ENCODE data around the gene UBALD2.
"Not testable (repeated sequence)": the region's sequence is repeated elsewhere in the genome, so short reads cannot be mapped to it uniquely, and the experiment has no call there.

DNA sequence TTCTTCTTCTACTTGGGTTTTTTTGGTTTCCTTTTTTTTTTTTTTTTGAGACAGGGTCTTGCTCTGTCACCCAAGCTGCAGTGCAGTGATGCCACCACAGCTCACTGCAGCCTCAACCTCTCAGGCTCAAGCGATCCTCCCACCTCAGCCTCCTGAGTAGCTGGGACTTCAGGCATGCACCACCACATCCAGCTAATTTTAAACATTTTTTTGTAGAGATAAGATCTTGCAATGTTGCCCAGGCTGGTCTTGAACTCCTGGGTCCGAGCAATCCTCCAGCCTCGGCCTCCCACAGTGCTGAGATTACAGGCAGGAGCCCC lies 39.9 kb downstream of the UBALD2 start:
- not testable (repeated sequence) for TF ChIP-seq POLR2AphosphoS5 (IDR thresholded peaks at IDR 0.05); MXI1 (conservative IDR thresholded peaks at IDR 0.05; ENCODE audit: poor library complexity, severe bottlenecking); TAF1 (IDR thresholded peaks at IDR 0.05; ENCODE audit: low read depth); EP300 (conservative IDR thresholded peaks at IDR 0.05; ENCODE audit: poor library complexity, severe bottlenecking); RAD21 (conservative IDR thresholded peaks at IDR 0.05); EZH2 (IDR thresholded peaks at IDR 0.05; ENCODE audit: borderline replicate concordance, insufficient read depth, low read length, poor library complexity, severe bottlenecking)
- TF ChIP-seq, protein P1, sequence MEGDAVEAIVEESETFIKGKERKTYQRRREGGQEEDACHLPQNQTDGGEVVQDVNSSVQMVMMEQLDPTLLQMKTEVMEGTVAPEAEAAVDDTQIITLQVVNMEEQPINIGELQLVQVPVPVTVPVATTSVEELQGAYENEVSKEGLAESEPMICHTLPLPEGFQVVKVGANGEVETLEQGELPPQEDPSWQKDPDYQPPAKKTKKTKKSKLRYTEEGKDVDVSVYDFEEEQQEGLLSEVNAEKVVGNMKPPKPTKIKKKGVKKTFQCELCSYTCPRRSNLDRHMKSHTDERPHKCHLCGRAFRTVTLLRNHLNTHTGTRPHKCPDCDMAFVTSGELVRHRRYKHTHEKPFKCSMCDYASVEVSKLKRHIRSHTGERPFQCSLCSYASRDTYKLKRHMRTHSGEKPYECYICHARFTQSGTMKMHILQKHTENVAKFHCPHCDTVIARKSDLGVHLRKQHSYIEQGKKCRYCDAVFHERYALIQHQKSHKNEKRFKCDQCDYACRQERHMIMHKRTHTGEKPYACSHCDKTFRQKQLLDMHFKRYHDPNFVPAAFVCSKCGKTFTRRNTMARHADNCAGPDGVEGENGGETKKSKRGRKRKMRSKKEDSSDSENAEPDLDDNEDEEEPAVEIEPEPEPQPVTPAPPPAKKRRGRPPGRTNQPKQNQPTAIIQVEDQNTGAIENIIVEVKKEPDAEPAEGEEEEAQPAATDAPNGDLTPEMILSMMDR (IDR thresholded peaks at IDR 0.05; ENCODE audit: poor library complexity, severe bottlenecking): not testable (repeated sequence)
